ENCODE measurements around the gene EMP2.

The EMP2 gene

GRCh38 chr16:10589109-10589508 is 8.7 kb upstream of the EMP2 start:
- H3K36me3 Mint-ChIP-seq (ENCODE audit: low read depth), result no peaks in the 10 kb centered on the region
- peaks cover 10% of the 10 kb centered on the region for H3K4me1 Mint-ChIP-seq
- no peaks in the 10 kb centered on the region for H3K9me3 Mint-ChIP-seq
- no peak overlapping the region for H3K27ac Mint-ChIP-seq
- no peak overlapping the region for H3K4me3 Mint-ChIP-seq
- TF ChIP-seq, protein P1, sequence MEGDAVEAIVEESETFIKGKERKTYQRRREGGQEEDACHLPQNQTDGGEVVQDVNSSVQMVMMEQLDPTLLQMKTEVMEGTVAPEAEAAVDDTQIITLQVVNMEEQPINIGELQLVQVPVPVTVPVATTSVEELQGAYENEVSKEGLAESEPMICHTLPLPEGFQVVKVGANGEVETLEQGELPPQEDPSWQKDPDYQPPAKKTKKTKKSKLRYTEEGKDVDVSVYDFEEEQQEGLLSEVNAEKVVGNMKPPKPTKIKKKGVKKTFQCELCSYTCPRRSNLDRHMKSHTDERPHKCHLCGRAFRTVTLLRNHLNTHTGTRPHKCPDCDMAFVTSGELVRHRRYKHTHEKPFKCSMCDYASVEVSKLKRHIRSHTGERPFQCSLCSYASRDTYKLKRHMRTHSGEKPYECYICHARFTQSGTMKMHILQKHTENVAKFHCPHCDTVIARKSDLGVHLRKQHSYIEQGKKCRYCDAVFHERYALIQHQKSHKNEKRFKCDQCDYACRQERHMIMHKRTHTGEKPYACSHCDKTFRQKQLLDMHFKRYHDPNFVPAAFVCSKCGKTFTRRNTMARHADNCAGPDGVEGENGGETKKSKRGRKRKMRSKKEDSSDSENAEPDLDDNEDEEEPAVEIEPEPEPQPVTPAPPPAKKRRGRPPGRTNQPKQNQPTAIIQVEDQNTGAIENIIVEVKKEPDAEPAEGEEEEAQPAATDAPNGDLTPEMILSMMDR (IDR thresholded peaks at IDR 0.05; ENCODE audit: unreplicated experiment in 3 of 3), result no peak
- H3K27me3 Mint-ChIP-seq (ENCODE audit: low read depth), result peaks cover 19% of the 10 kb centered on the region

DNA sequence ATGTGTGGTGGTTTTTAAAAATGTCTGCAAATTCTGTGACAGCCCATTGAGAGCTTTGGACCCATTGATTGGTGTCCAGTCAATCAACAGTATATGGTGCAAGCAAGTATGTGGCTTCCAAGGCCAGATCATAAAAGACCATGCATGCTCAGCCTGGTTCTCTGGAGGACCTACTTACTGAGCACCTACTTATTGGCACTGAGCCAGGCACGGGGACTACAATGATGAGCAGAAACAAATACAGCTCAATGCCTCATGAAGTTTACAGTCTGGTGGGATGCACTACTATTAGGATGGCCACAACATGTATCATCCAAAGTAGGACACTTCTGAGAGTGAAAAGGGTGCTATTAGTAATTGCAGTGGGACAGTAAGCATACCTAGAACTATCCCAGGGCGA is 7.2 kb upstream of the EMP2 start:
- Mint-ChIP-seq H3K9me3 (no peaks in the 10 kb centered on the region), H3K4me3 (no peak overlapping the region), H3K27me3 (ENCODE audit: low read depth) (peaks cover 19% of the 10 kb centered on the region), H3K4me1 (peaks cover 10% of the 10 kb centered on the region), H3K36me3 (ENCODE audit: low read depth) (no peaks in the 10 kb centered on the region), H3K27ac (no peak overlapping the region)
- TF ChIP-seq, protein P1 (IDR thresholded peaks at IDR 0.05; ENCODE audit: unreplicated experiment in 3 of 3), result no peak

- Mint-ChIP-seq H3K36me3 (ENCODE audit: low read depth) (no peaks in the 10 kb centered on the region), H3K4me3 (no peak overlapping the region), H3K27me3 (ENCODE audit: low read depth) (peaks cover 16% of the 10 kb centered on the region), H3K27ac (peak overlapping the region in 1 of 3 experiments; percentile 52), H3K9me3 (no peaks in the 10 kb centered on the region), H3K4me1 (peaks cover 29% of the 10 kb centered on the region)
- TF ChIP-seq, protein P1 (IDR thresholded peaks at IDR 0.05; ENCODE audit: unreplicated experiment in 3 of 3), result no peak
Measured at GRCh38 chr16:10584981-10585438, 4.6 kb upstream of the EMP2 start.

DNA sequence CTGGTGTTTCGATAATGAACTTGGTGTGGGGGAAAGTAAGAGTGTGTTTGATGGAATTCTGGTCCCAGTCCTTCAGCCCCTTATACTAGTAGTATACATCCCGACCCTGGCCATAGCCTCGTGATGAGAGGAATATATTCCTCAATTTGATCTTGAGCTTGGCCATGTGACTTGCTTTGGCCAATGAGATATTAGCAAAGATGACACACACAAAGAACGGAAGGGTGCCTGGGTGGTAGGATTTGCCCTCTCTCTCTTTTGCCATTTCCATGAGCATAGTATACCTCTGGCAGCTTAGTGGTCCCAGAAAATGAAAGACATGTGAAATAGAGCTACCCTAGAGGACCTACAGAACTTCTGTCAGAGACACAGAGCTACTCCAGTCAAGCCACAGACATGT is 2.9 kb upstream of the EMP2 start:
- TF ChIP-seq, protein P1 (IDR thresholded peaks at IDR 0.05; ENCODE audit: unreplicated experiment in 3 of 3), result no peak
- Mint-ChIP-seq H3K36me3 (ENCODE audit: low read depth) (no peaks in the 10 kb centered on the region), H3K27ac (peak overlapping the region in 1 of 3 experiments; percentile 83), H3K27me3 (ENCODE audit: low read depth) (peaks cover 10% of the 10 kb centered on the region), H3K4me1 (peaks cover 39% of the 10 kb centered on the region), H3K4me3 (peak overlapping the region in 1 of 3 experiments; percentile 72), H3K9me3 (no peaks in the 10 kb centered on the region)

GRCh38 chr16:10581507-10581906 is 1.1 kb upstream of the EMP2 start:
- Mint-ChIP-seq H3K9me3 (no peaks in the 10 kb centered on the region), H3K36me3 (ENCODE audit: low read depth) (no peaks in the 10 kb centered on the region), H3K4me1 (peaks cover 57% of the 10 kb centered on the region), H3K27me3 (ENCODE audit: low read depth) (peaks cover 12% of the 10 kb centered on the region), H3K4me3 (peak overlapping the region; percentile 89 to 93 (median 93)), H3K27ac (peak overlapping the region in 2 of 3 experiments; percentile 78 to 83)
- TF ChIP-seq, protein P1 (IDR thresholded peaks at IDR 0.05; ENCODE audit: unreplicated experiment in 3 of 3), result no peak

GRCh38 chr16:10580883-10581247 is 467 bp upstream of the EMP2 start:
- H3K9me3 Mint-ChIP-seq, result no peaks in the 10 kb centered on the region
- peaks cover 63% of the 10 kb centered on the region for H3K4me1 Mint-ChIP-seq
- TF ChIP-seq, protein P1 (IDR thresholded peaks at IDR 0.05; ENCODE audit: unreplicated experiment in 3 of 3), result no peak
- H3K36me3 Mint-ChIP-seq (ENCODE audit: low read depth), result no peaks in the 10 kb centered on the region
- peak overlapping the region; percentile 89 to 93 (median 93) for H3K4me3 Mint-ChIP-seq
- peaks cover 12% of the 10 kb centered on the region for H3K27me3 Mint-ChIP-seq (ENCODE audit: low read depth)
- peak overlapping the region in 2 of 3 experiments; percentile 78 to 83 for H3K27ac Mint-ChIP-seq

Measured in nephron (organoid).